GM21381 (cell line): Measurements from ENCODE around the gene STPG4.
"Not testable (repeated sequence)": the region's sequence is repeated elsewhere in the genome, so short reads cannot be mapped to it uniquely, and the experiment has no call there.

Experiments used
- ATAC-seq: cut with Tn5 transposase; IDR thresholded peaks from one replicate; pipeline ENCODE4 v1.9.1; 2021; ENCODE audit warnings: mild to moderate bottlenecking, moderate library complexity; ENCODE audit not compliant: unreplicated experiment

STPG4 gene

GRCh38 chr2:47173986-47174732, 19.1 kb upstream of the STPG4 start:
- no peak for ATAC-seq

GRCh38 chr2:47172922-47173695, 18.0 kb upstream of the STPG4 start:
- ATAC-seq: no peak

- ATAC-seq: no peak
Measured at GRCh38 chr2:47172156-47172921, 17.2 kb upstream of the STPG4 start.

GRCh38 chr2:47169784-47170183, 14.7 kb upstream of the STPG4 start:
- no peak for ATAC-seq

GRCh38 chr2:47168895-47169294, 13.8 kb upstream of the STPG4 start:
- not testable (repeated sequence) for ATAC-seq

- no peak for ATAC-seq
Measured at GRCh38 chr2:47167149-47167548, 12.0 kb upstream of the STPG4 start.

GRCh38 chr2:47165001-47165555, 10.0 kb upstream of the STPG4 start:
- ATAC-seq: no peak

- no peak for ATAC-seq
Measured at GRCh38 chr2:47162780-47163179, 7.7 kb upstream of the STPG4 start.

GRCh38 chr2:47161475-47161874, 6.4 kb upstream of the STPG4 start:
- ATAC-seq: no peak

- ATAC-seq: no peak
Measured at GRCh38 chr2:47160660-47161059, 5.6 kb upstream of the STPG4 start.

- ATAC-seq: no peak
Measured at GRCh38 chr2:47160211-47160610, 5.1 kb upstream of the STPG4 start.

- ATAC-seq: no peak
Measured at GRCh38 chr2:47159627-47160026, 4.5 kb upstream of the STPG4 start.

- no peak for ATAC-seq
Measured at GRCh38 chr2:47158576-47158975, 3.5 kb upstream of the STPG4 start.

GRCh38 chr2:47152803-47153202, 2.3 kb downstream of the STPG4 start:
- ATAC-seq: no peak

- no peak for ATAC-seq
Measured at GRCh38 chr2:47150175-47150574, 4.9 kb downstream of the STPG4 start.

GRCh38 chr2:47147021-47147420, 8.1 kb downstream of the STPG4 start:
- no peak for ATAC-seq

GRCh38 chr2:47145466-47145865, 9.6 kb downstream of the STPG4 start:
- no peak for ATAC-seq

GRCh38 chr2:47141520-47141919, 13.6 kb downstream of the STPG4 start:
- no peak for ATAC-seq

- ATAC-seq: no peak
Measured at GRCh38 chr2:47134386-47135090, 20.6 kb downstream of the STPG4 start.

GRCh38 chr2:47133046-47133445, 22.1 kb downstream of the STPG4 start:
- ATAC-seq: no peak
